ENCODE results near the gene SLC12A1.

Gene SLC12A1

GRCh38 chr15:48205981-48206380 is at the start of gene SLC12A1:
Gene SLC12A1, plus strand, starts transcription at chr15:48206302. Its CDS starts 1,418 bp downstream, at chr15:48207720.
- no peak for DNase-seq

GRCh38 chr15:48168616-48169015 is 37.5 kb upstream of the SLC12A1 start:
- DNase-seq = no peak

GRCh38 chr15:48170981-48171380 is 35.1 kb upstream of the SLC12A1 start:
- DNase-seq = no peak

GRCh38 chr15:48175126-48175525 is 31.0 kb upstream of the SLC12A1 start:
- DNase-seq = no peak

GRCh38 chr15:48176112-48176511 is 30.0 kb upstream of the SLC12A1 start:
- no peak for DNase-seq

- DNase-seq = no peak
These were observed 29.1 kb upstream of the SLC12A1 start for GRCh38 chr15:48176957-48177356.

GRCh38 chr15:48177383-48177765 is 28.7 kb upstream of the SLC12A1 start:
- DNase-seq = peak; percentile 40

- DNase-seq = peak; percentile 21
These were observed 28.1 kb upstream of the SLC12A1 start, which contains the start of gene MYEF2 for GRCh38 chr15:48177766-48178647. Gene MYEF2, minus strand, starts transcription at chr15:48178295. Its CDS starts 58 bp downstream, at chr15:48178237.

- DNase-seq = no peak
These were observed 27.5 kb upstream of the SLC12A1 start for GRCh38 chr15:48178648-48178931.

GRCh38 chr15:48182749-48183148 is 23.4 kb upstream of the SLC12A1 start:
- no peak for DNase-seq

GRCh38 chr15:48185529-48185928 is 20.6 kb upstream of the SLC12A1 start:
- DNase-seq = no peak

GRCh38 chr15:48186271-48186670 is 19.8 kb upstream of the SLC12A1 start:
- DNase-seq = no peak

GRCh38 chr15:48190932-48191573 is 15.0 kb upstream of the SLC12A1 start:
- DNase-seq = peak; percentile 2

GRCh38 chr15:48191574-48192225 is 14.4 kb upstream of the SLC12A1 start, which contains the start of gene CTXN2:
Gene CTXN2, plus strand, starts transcription at chr15:48191665. Its CDS starts 9,636 bp downstream, at chr15:48201301.
- peak; percentile 30 for DNase-seq

- no peak for DNase-seq
These were observed 4.0 kb upstream of the SLC12A1 start for GRCh38 chr15:48202068-48202467.

- DNase-seq = no peak
These were observed 15.2 kb downstream of the SLC12A1 start for GRCh38 chr15:48221261-48221660.

- DNase-seq = peak; percentile 59
These were observed 15.8 kb downstream of the SLC12A1 start for GRCh38 chr15:48221885-48222284.

- DNase-seq = no peak
These were observed 16.5 kb downstream of the SLC12A1 start for GRCh38 chr15:48222627-48223026.

- no peak for DNase-seq
These were observed 19.7 kb downstream of the SLC12A1 start for GRCh38 chr15:48225771-48226170.

GRCh38 chr15:48230498-48230897 is 24.4 kb downstream of the SLC12A1 start:
- no peak for DNase-seq

GRCh38 chr15:48233246-48233645 is 27.1 kb downstream of the SLC12A1 start:
- no peak for DNase-seq

GRCh38 chr15:48239334-48239733 is 33.2 kb downstream of the SLC12A1 start:
- no peak for DNase-seq

GRCh38 chr15:48242015-48242414 is 35.9 kb downstream of the SLC12A1 start:
- no peak for DNase-seq

- DNase-seq = no peak
These were observed 36.4 kb downstream of the SLC12A1 start for GRCh38 chr15:48242535-48242934.
